ENCODE results near the gene MRS2. TPM values are rescaled to one million over a fixed set of nuclear protein-coding genes. Genes with fewer than 3 reads are reported as not detected.
"Not testable (repeated sequence)": the region's sequence is repeated elsewhere in the genome, so short reads cannot be mapped to it uniquely, and the experiment has no call there.

Gene MRS2
- total RNA-seq, 4 donors from 2014 or later = 17.2 to 63.2 (median 44.2) TPM

- TF ChIP-seq POLR2A (IDR thresholded peaks at IDR 0.05) (no peak), CTCF (IDR thresholded peaks at IDR 0.05 in 4 of 5, conservative IDR thresholded peaks at IDR 0.05 in 1 of 5) (no peak)
- H3K4me1 ChIP-seq = peaks cover 5 to 8% of the 10 kb centered on the region in 2 donors
- peaks cover 0 to 38% of the 10 kb centered on the region in 2 donors for H3K36me3 ChIP-seq
- no peak overlapping the region for H3K4me3 ChIP-seq
- DNase-seq = no peak
- peak overlapping the region in 1 of 4 donors; percentile 35 for H3K27ac ChIP-seq
- intact Hi-C loops (cut with DNase I; ENCODE audit: low total_unique reads) = no loop called here
- H3K27me3 ChIP-seq = no peaks in the 10 kb centered on the region
- H3K9me3 ChIP-seq = no peaks in the 10 kb centered on the region
- ATAC-seq = no peak
- in situ Hi-C loops (cut with MboI; ENCODE audit: low sequenced_read_pairs in 4 of 4) = loop anchor here in 1 of 4 donors (25.0 kb wide), 1 partner anchor 302 kb away; the partner anchor contains the start of gene C6orf62
Observed at GRCh38 chr6:24410622-24411021, 7.9 kb downstream of the MRS2 start.

GRCh38 chr6:24412294-24412693 lies 9.6 kb downstream of the MRS2 start:
- no peaks in the 10 kb centered on the region for H3K27me3 ChIP-seq
- intact Hi-C loops (cut with DNase I; ENCODE audit: low total_unique reads) (no loop called here), in situ Hi-C loops (cut with MboI; ENCODE audit: low sequenced_read_pairs in 4 of 4) (loop anchor here in 1 of 4 donors (25.0 kb wide), 1 partner anchor 300 kb away; the partner anchor contains the start of gene C6orf62)
- H3K9me3 ChIP-seq = no peaks in the 10 kb centered on the region
- peaks cover 2 to 48% of the 10 kb centered on the region in 2 donors for H3K36me3 ChIP-seq
- peaks cover 4 to 6% of the 10 kb centered on the region in 2 donors for H3K4me1 ChIP-seq
- no peak for TF ChIP-seq POLR2A (IDR thresholded peaks at IDR 0.05)
- TF ChIP-seq CTCF (IDR thresholded peaks at IDR 0.05 in 4 of 5, conservative IDR thresholded peaks at IDR 0.05 in 1 of 5) = no peak
- DNase-seq = no peak
- no peak for ATAC-seq
- no peak overlapping the region for H3K4me3 ChIP-seq
- peak overlapping the region in 1 of 4 donors; percentile 35 for H3K27ac ChIP-seq

- DNase-seq; ATAC-seq; intact Hi-C loops (cut with DNase I; ENCODE audit: low total_unique reads); H3K9me3 ChIP-seq; H3K27me3 ChIP-seq; H3K27ac ChIP-seq; H3K4me1 ChIP-seq; H3K4me3 ChIP-seq: not testable (repeated sequence)
- peaks cover 2 to 66% of the 10 kb centered on the region in 2 donors for H3K36me3 ChIP-seq
- in situ Hi-C loops (cut with MboI; ENCODE audit: low sequenced_read_pairs in 4 of 4) = loop anchor here in 1 of 4 donors (25.0 kb wide), 1 partner anchor 298 kb away; the partner anchor contains the start of gene C6orf62
Observed at GRCh38 chr6:24414531-24414930, 11.8 kb downstream of the MRS2 start.

GRCh38 chr6:24415753-24416152 lies 13.0 kb downstream of the MRS2 start:
- Histone ChIP-seq H3K27me3 (no peaks in the 10 kb centered on the region), H3K9me3 (no peaks in the 10 kb centered on the region), H3K4me1 (no peaks in the 10 kb centered on the region), H3K4me3 (no peak overlapping the region), H3K36me3 (peaks cover 2 to 73% of the 10 kb centered on the region in 2 donors), H3K27ac (no peak overlapping the region)
- no peak for TF ChIP-seq POLR2A (IDR thresholded peaks at IDR 0.05)
- TF ChIP-seq CTCF (IDR thresholded peaks at IDR 0.05 in 4 of 5, conservative IDR thresholded peaks at IDR 0.05 in 1 of 5) = no peak
- in situ Hi-C loops (cut with MboI; ENCODE audit: low sequenced_read_pairs in 4 of 4) = loop anchor here in 1 of 4 donors (25.0 kb wide), 1 partner anchor 297 kb away; the partner anchor contains the start of gene C6orf62
- DNase-seq (no peak), ATAC-seq (no peak)
- intact Hi-C loops (cut with DNase I; ENCODE audit: low total_unique reads) = no loop called here

GRCh38 chr6:24419526-24419925 lies 16.8 kb downstream of the MRS2 start:
- TF ChIP-seq POLR2A (IDR thresholded peaks at IDR 0.05) (no peak), CTCF (IDR thresholded peaks at IDR 0.05 in 4 of 5, conservative IDR thresholded peaks at IDR 0.05 in 1 of 5) (no peak)
- Histone ChIP-seq H3K4me3 (no peak overlapping the region), H3K27me3 (no peaks in the 10 kb centered on the region), H3K27ac (no peak overlapping the region), H3K9me3 (no peaks in the 10 kb centered on the region), H3K36me3 (peaks cover 2 to 80% of the 10 kb centered on the region in 2 donors), H3K4me1 (no peaks in the 10 kb centered on the region)
- in situ Hi-C loops (cut with MboI; ENCODE audit: low sequenced_read_pairs in 4 of 4) (loop anchor here in 1 of 4 donors (25.0 kb wide), 1 partner anchor 293 kb away; the partner anchor contains the start of gene C6orf62), intact Hi-C loops (cut with DNase I; ENCODE audit: low total_unique reads) (no loop called here)
- no peak for DNase-seq
- ATAC-seq = no peak

Data from gastrocnemius medialis (tissue), 4 donors.